HepG2 (cell line): Measurements from ENCODE around the gene PTAFR. TPM values are rescaled to one million over a fixed set of nuclear protein-coding genes. Genes with fewer than 3 reads are reported as not detected.
A peak's percentile ranks its signal among the peaks of the same experiment; 100 is the strongest.

Experiments used
- ATF7-NPFF ChIP-seq: sonication (generic); formaldehyde crosslinking; IDR thresholded peaks from 2 replicates; pipeline ENCODE4 v1.8.1; 2023; ENCODE audit warnings: mild to moderate bottlenecking, low read depth, missing genetic modification reagents, moderate library complexity
- CSRNP1 ChIP-seq: sonication (generic); formaldehyde crosslinking; IDR thresholded peaks from 2 replicates; pipeline ENCODE4 v1.8.1; 2023; ENCODE audit warnings: mild to moderate bottlenecking, missing genetic modification reagents
- GFI1 ChIP-seq: sonication (generic); formaldehyde crosslinking; IDR thresholded peaks from 2 replicates; pipeline ENCODE4 v1.5.0; 2020; ENCODE audit warnings: missing genetic modification reagents, mild to moderate bottlenecking, borderline replicate concordance
- GTF2F1 ChIP-seq: fragments of 150-350 bp; IDR thresholded peaks from 2 replicates; pipeline ENCODE4 v1.6.1; 2014; ENCODE audit warnings: low read length
- HBP1 ChIP-seq: IDR thresholded peaks from 2 replicates; pipeline ENCODE4 v1.6.1; 2016; ENCODE audit warnings: low read depth, control low read depth
- HMG20A ChIP-seq: IDR thresholded peaks from 2 replicates; pipeline ENCODE4 v1.6.1; 2016; ENCODE audit warnings: borderline replicate concordance
- HNRNPL ChIP-seq: fragments of 200-400 bp; formaldehyde crosslinking; IDR thresholded peaks from 2 replicates; pipeline ENCODE4 v1.6.1; 2017; ENCODE audit warnings: mild to moderate bottlenecking, low read depth, low read length
- IKZF1 ChIP-seq: fragments of 450-650 bp; IDR thresholded peaks from 2 replicates; pipeline ENCODE4 v1.7.1; 2016
- MIXL1 ChIP-seq: IDR thresholded peaks from 2 replicates; pipeline ENCODE4 v1.6.1; 2016
- MNT ChIP-seq: fragments of 450-650 bp; IDR thresholded peaks from 2 replicates; pipeline ENCODE4 v1.6.1; 2016
- NR1H2 ChIP-seq: sonication (generic); formaldehyde crosslinking; IDR thresholded peaks from 2 replicates; pipeline ENCODE4 v1.8.1; 2022; ENCODE audit warnings: low read depth, missing genetic modification reagents, borderline replicate concordance
- PBX2 ChIP-seq: IDR thresholded peaks from 2 replicates; pipeline ENCODE4 v1.6.1; 2016; ENCODE audit warnings: control low read depth
- PHF8 ChIP-seq: sonication (generic); formaldehyde crosslinking; IDR thresholded peaks from 2 replicates; pipeline ENCODE4 v1.5.0; 2020; ENCODE audit warnings: missing genetic modification reagents
- REPIN1 ChIP-seq: sonication (generic); formaldehyde crosslinking; IDR thresholded peaks from 2 replicates; pipeline ENCODE4 v1.8.0; 2022; ENCODE audit warnings: missing genetic modification reagents, low read depth, mild to moderate bottlenecking, borderline replicate concordance
- SMAD9 ChIP-seq: sonication (generic); formaldehyde crosslinking; IDR thresholded peaks from 2 replicates; pipeline ENCODE4 v1.5.1; 2020; ENCODE audit warnings: mild to moderate bottlenecking, missing genetic modification reagents
- TGIF2 ChIP-seq: IDR thresholded peaks from 2 replicates; pipeline ENCODE4 v1.6.1; 2016; ENCODE audit warnings: control low read depth, missing compliant biosample characterization
- XBP1 ChIP-seq: sonication (generic); formaldehyde crosslinking; IDR thresholded peaks from 2 replicates; pipeline ENCODE4 v1.5.0; 2020; ENCODE audit warnings: missing genetic modification reagents
- ZNF329 ChIP-seq: sonication (generic); formaldehyde crosslinking; IDR thresholded peaks from 2 replicates; pipeline ENCODE4 v1.9.0; 2021; ENCODE audit warnings: low read depth, mild to moderate bottlenecking, missing genetic modification reagents
- ZNF609 ChIP-seq: sonication (generic); formaldehyde crosslinking; IDR thresholded peaks from 2 replicates; pipeline ENCODE4 v1.4.0; 2020; ENCODE audit warnings: mild to moderate bottlenecking, missing genetic modification reagents, borderline replicate concordance
- ZNF780A ChIP-seq: sonication (generic); formaldehyde crosslinking; IDR thresholded peaks from 2 replicates; pipeline ENCODE4 v1.8.0; 2022; ENCODE audit warnings: mild to moderate bottlenecking, missing genetic modification reagents, moderate library complexity
- polyA plus RNA-seq, 8 experiments: library from polyadenylated mRNA; depleted of rRNA in 3 of 8; stranded (reverse) in 7 of 8; unstranded in 1 of 8; fragments of >200 nt; fragmentation: Illumina TruSeq in 4 of 8; extraction: Trizol in 4 of 8; gene quantifications; 2 replicates each; pipeline versions ENCODE4 v1.2.1 to v1.2.3, GENCODE V29; 2011 to 2016; ENCODE audit warnings: low read depth in 4 of 8, missing spikeins in 1 of 8, mixed read lengths in 1 of 8; ENCODE audit not compliant: insufficient read depth in 1 of 8
- total RNA-seq, 5 experiments: library from RNA; depleted of rRNA; stranded (reverse); fragments of >200 nt; fragmentation: Illumina TruSeq; extraction: Trizol; gene quantifications; 2 replicates each; pipeline ENCODE4 v1.2.3, GENCODE V29; 2016; ENCODE audit warnings: low read depth in 1 of 5

The PTAFR gene
- total and polyA plus RNA-seq, 2 of the 13 experiments (the other 11 are each of a cell fraction or from before 2014, with no cell fraction given), result 0.27 to 24.0 TPM

- TF ChIP-seq ZNF609 (0 out of 2 replicates have a peak, but pooled peaks have one; percentile 23), TGIF2 (no peak), CSRNP1 (CRISPR knock-in tag) (no peak), MIXL1 (0 out of 2 replicates have a peak, but pooled peaks have one; percentile 36), XBP1 (CRISPR knock-in tag) (no peak), HMG20A (0 out of 2 replicates have a peak, but pooled peaks have one; percentile 18), MNT (no peak), IKZF1 (no peak), ATF7-NPFF (CRISPR knock-in tag) (no peak), PBX2 (CRISPR knock-in tag) (no peak), PHF8 (CRISPR knock-in tag) (no peak), ZNF780A (CRISPR knock-in tag) (no peak), REPIN1 (CRISPR knock-in tag) (no peak), HNRNPL (no peak), ZNF329 (CRISPR knock-in tag) (no peak), HBP1 (CRISPR knock-in tag) (no peak), GFI1 (CRISPR knock-in tag) (0 out of 2 replicates have a peak, but pooled peaks have one; percentile 20), SMAD9 (no peak), NR1H2 (CRISPR knock-in tag) (no peak), GTF2F1 (no peak)
Observed at GRCh38 chr1:28205243-28205642, 28.8 kb upstream of the PTAFR start (continued).
